ENCODE measurements around the gene AQP12A. TPM values are rescaled to one million over a fixed set of nuclear protein-coding genes. Genes with fewer than 3 reads are reported as not detected.

Gene AQP12A
- total and polyA plus RNA-seq, 9 of the 15 experiments (the other 6 are each of a cell fraction or from before 2014, with no cell fraction given), result not detected

- TF ChIP-seq ZBTB17 (CRISPR knock-in tag; IDR thresholded peaks at IDR 0.05), result no peak
- no peak for TF ChIP-seq ZNF583 (CRISPR knock-in tag; IDR thresholded peaks at IDR 0.05)
- no peak for TF ChIP-seq ELK1 (CRISPR knock-in tag; IDR thresholded peaks at IDR 0.05)
- TF ChIP-seq MAFG (tag; conservative IDR thresholded peaks at IDR 0.05), result no peak
- TF ChIP-seq ZBTB1 (CRISPR knock-in tag; IDR thresholded peaks at IDR 0.05; ENCODE audit: borderline replicate concordance, low read depth), result no peak
These were observed 3.7 kb upstream of the AQP12A start (continued) for GRCh38 chr2:240687741-240688552.

- CTCF ChIA-PET (ENCODE audit: low intra/inter-chr PET ratio), result no interaction called here
- FAIRE-seq (no peak), DNase-seq (ENCODE audit: extremely low read depth in 1 of 4, low spot score in 3 of 4) (no peak), ATAC-seq (no peak)
- TF ChIP-seq ZNF239 (CRISPR knock-in tag; IDR thresholded peaks at IDR 0.05) (no peak), MXD1 (CRISPR knock-in tag; IDR thresholded peaks at IDR 0.05; ENCODE audit: borderline replicate concordance, poor library complexity, severe bottlenecking) (no peak), HOXB6 (CRISPR knock-in tag; IDR thresholded peaks at IDR 0.05; ENCODE audit: borderline replicate concordance) (no peak), CEBPZ (IDR thresholded peaks at IDR 0.05; ENCODE audit: borderline replicate concordance, low read depth, low read length) (no peak), E2F1 (CRISPR knock-in tag; IDR thresholded peaks at IDR 0.05) (no peak), ZNF75A (CRISPR knock-in tag; IDR thresholded peaks at IDR 0.05) (no peak), TAF7 (tag; IDR thresholded peaks at IDR 0.05) (no peak)
- Histone ChIP-seq H3K27me3 (ENCODE audit: control insufficient read depth in 2 of 2, insufficient read depth in 2 of 2, low read length in 2 of 2) (peaks cover 0 to 33% of the 10 kb centered on the region in 2 experiments; a peak in 3 of 5 replicates), H3K27ac (ENCODE audit: extremely low read depth, low read depth, low read length) (no peak overlapping the region), H3K79me2 (ENCODE audit: control insufficient read depth, insufficient read depth, low read length) (no peaks in the 10 kb centered on the region), H2AFZ (ENCODE audit: low read depth, low read length) (no peak overlapping the region), H3K4me1 (replicated peaks in 1 of 2; ENCODE audit: control insufficient read depth in 2 of 2, insufficient read depth in 2 of 2, low read length in 2 of 2) (no peaks in the 10 kb centered on the region), H4K20me1 (replicated peaks; ENCODE audit: control insufficient read depth, insufficient read depth, low read length) (no peaks in the 10 kb centered on the region; the same call in 1 of the 2 replicates), H3K9me1 (ENCODE audit: control insufficient read depth, insufficient read depth, low read length) (no peaks in the 10 kb centered on the region), H3K4me3 (no peak overlapping the region), H3K9ac (ENCODE audit: insufficient read depth in 1 of 2, low read depth in 2 of 2, low read length in 2 of 2) (no peak overlapping the region), H3K36me3 (ENCODE audit: control insufficient read depth, insufficient read depth, low read length) (no peaks in the 10 kb centered on the region), H3K4me2 (ENCODE audit: insufficient read depth, low read length) (no peak overlapping the region), H3K9me3 (replicated peaks; ENCODE audit: control insufficient read depth, insufficient read depth, low read depth, low read length) (no peaks in the 10 kb centered on the region)
- intact Hi-C loops (cut with micrococcal nuclease), result no loop called here
- in situ Hi-C loops (cut with MboI), result no loop called here
- WGBS (ENCODE audit: insufficient coverage, low coverage, missing lambda C conversion rate), result 0% methylated on average over 8 of the region's 9 CpGs
- BruUV-seq (replicated peaks), result no TSS peak
- POLR2A ChIA-PET, result no interaction called here
These were observed 3.1 kb upstream of the AQP12A start for GRCh38 chr2:240688553-240688919.
